CD4-positive, alpha-beta T cell treated with Interleukin-6 at 100 ng/mL for 8 hours (primary cell): Measurements from ENCODE around the gene ZSWIM4.

ENCODE experiments used
- DNase-seq: peaks from one replicate; pipeline ENCODE4 v3.0.0-alpha.2; 2020; ENCODE audit warnings: mixed read lengths, low spot score

ZSWIM4 gene

GRCh38 chr19:13835791-13836723 lies 40.8 kb downstream of the ZSWIM4 start:
- DNase-seq, result no peak

- DNase-seq, result no peak
These were observed 43.3 kb downstream of the ZSWIM4 start for GRCh38 chr19:13838435-13839129.

GRCh38 chr19:13839130-13839937 lies 44.1 kb downstream of the ZSWIM4 start:
- peak; percentile 74 for DNase-seq

GRCh38 chr19:13839938-13840304 lies 44.7 kb downstream of the ZSWIM4 start:
- DNase-seq, result no peak

GRCh38 chr19:13840305-13841085 lies 45.3 kb downstream of the ZSWIM4 start:
- no peak for DNase-seq

- DNase-seq, result no peak
These were observed 46.1 kb downstream of the ZSWIM4 start for GRCh38 chr19:13841086-13841961.

GRCh38 chr19:13841962-13842290 lies 46.7 kb downstream of the ZSWIM4 start:
- DNase-seq, result no peak

GRCh38 chr19:13842291-13843103 lies 47.3 kb downstream of the ZSWIM4 start:
- peak; percentile 63 for DNase-seq

GRCh38 chr19:13843104-13843921 lies 48.1 kb downstream of the ZSWIM4 start:
- no peak for DNase-seq

- no peak for DNase-seq
These were observed 48.9 kb downstream of the ZSWIM4 start for GRCh38 chr19:13844130-13844631.

- peak; percentile 93 for DNase-seq
These were observed 51.5 kb downstream of the ZSWIM4 start for GRCh38 chr19:13846557-13847406.

- peak; percentile 77 for DNase-seq
These were observed 52.4 kb downstream of the ZSWIM4 start for GRCh38 chr19:13847407-13848339.

- no peak for DNase-seq
These were observed 53.1 kb downstream of the ZSWIM4 start for GRCh38 chr19:13848340-13848677.

GRCh38 chr19:13848798-13849676 lies 53.8 kb downstream of the ZSWIM4 start:
- DNase-seq, result no peak

- DNase-seq, result peak; percentile 52
These were observed 55.0 kb downstream of the ZSWIM4 start for GRCh38 chr19:13849991-13850909.
